ENCODE measurements around the gene PPP6R3. TPM values are rescaled to one million over a fixed set of nuclear protein-coding genes. Genes with fewer than 3 reads are reported as not detected.

PPP6R3 gene
- total RNA-seq, 1 experiment from 2014 or later = 163 TPM

GRCh38 chr11:68471360-68472340 is 11.1 kb downstream of the PPP6R3 start:
- no TSS peak for BruUV-seq (replicated peaks)
- in situ Hi-C loops (cut with HindIII; ENCODE audit: low pct_unique_long_range_greater_than_20kb, low sequenced_read_pairs) = no loop called here
- Histone ChIP-seq H3K9me3 (ENCODE audit: control insufficient read depth, insufficient read depth, low read depth, low read length) (no peaks in the 10 kb centered on the region), H3K4me1 (ENCODE audit: control insufficient read depth, insufficient read depth, low read length) (peaks cover 22% of the 10 kb centered on the region), H3K4me3 (ENCODE audit: low read depth in 2 of 2, low read length in 2 of 2) (no peak overlapping the region), H3K27me3 (ENCODE audit: control insufficient read depth, insufficient read depth, low read length) (no peaks in the 10 kb centered on the region), H3K27ac (ENCODE audit: low read length) (no peak overlapping the region), H3K36me3 (ENCODE audit: control insufficient read depth, insufficient read depth, low read length) (no peaks in the 10 kb centered on the region)
- DNase-seq (ENCODE audit: low read depth, low spot score) (no peak), ATAC-seq (peak; percentile 43)
- ChIA-PET POLR2A (no interaction called here), CTCF (interaction anchor here (0.6 to 0.7 kb wide), 2 partner anchors 9 to 23 kb away, joined by 3 to 12 read pairs; no protein-coding TSS in a partner anchor)
- intact Hi-C loops (cut with micrococcal nuclease; ENCODE audit: unreplicated experiment) = no loop called here
- TF ChIP-seq POLR2AphosphoS5 (IDR thresholded peaks at IDR 0.05; ENCODE audit: low read depth, low read length) (peak; percentile 19; the same call in 1 of the 2 replicates), CTCF (IDR thresholded peaks at IDR 0.05) (no peak)

- no peaks in the 10 kb centered on the region for H3K36me3 ChIP-seq (ENCODE audit: control insufficient read depth, insufficient read depth, low read length)
- H3K27me3 ChIP-seq (ENCODE audit: control insufficient read depth, insufficient read depth, low read length) = no peaks in the 10 kb centered on the region
- TF ChIP-seq SIN3A (IDR thresholded peaks at IDR 0.05; ENCODE audit: borderline replicate concordance, insufficient read depth, low read depth, low read length) = no peak
- TF ChIP-seq TCF7L2 (IDR thresholded peaks at IDR 0.05; ENCODE audit: low read depth, low read length) = no peak
- no peak for TF ChIP-seq REST (IDR thresholded peaks at IDR 0.05; ENCODE audit: insufficient read depth in 1 of 2, low read depth in 2 of 2, low read length in 1 of 2)
- TF ChIP-seq POLR2AphosphoS5 (IDR thresholded peaks at IDR 0.05; ENCODE audit: low read depth, low read length) = no peak
- no peak for TF ChIP-seq CTCF (IDR thresholded peaks at IDR 0.05)
- BruUV-seq (replicated peaks) = no TSS peak
- intact Hi-C loops (cut with micrococcal nuclease; ENCODE audit: unreplicated experiment) = no loop called here
- H3K4me1 ChIP-seq (ENCODE audit: control insufficient read depth, insufficient read depth, low read length) = peaks cover 22% of the 10 kb centered on the region
- ATAC-seq (no peak), DNase-seq (ENCODE audit: low read depth, low spot score) (no peak)
- in situ Hi-C loops (cut with HindIII; ENCODE audit: low pct_unique_long_range_greater_than_20kb, low sequenced_read_pairs) = no loop called here
- no peaks in the 10 kb centered on the region for H3K9me3 ChIP-seq (ENCODE audit: control insufficient read depth, insufficient read depth, low read depth, low read length)
- no peak overlapping the region for H3K4me3 ChIP-seq (ENCODE audit: low read depth in 2 of 2, low read length in 2 of 2)
- no peak overlapping the region for H3K27ac ChIP-seq (ENCODE audit: low read length)
- ChIA-PET POLR2A (no interaction called here), CTCF (no interaction called here)
Measured at GRCh38 chr11:68472778-68473177, 12.2 kb downstream of the PPP6R3 start.

Data from Panc1 (cell line).